Stimulated activated naive CD8-positive, alpha-beta T cell treated with anti-CD3 and anti-CD28 coated beads, Interleukin-15, Interleukin-2, amounts not matched to agents 100 ng/mL and 50 ng/mL, for 24 hours (primary cell): ENCODE results near the gene ELOVL3.
"Not testable (repeated sequence)": the region's sequence is repeated elsewhere in the genome, so short reads cannot be mapped to it uniquely, and the experiment has no call there.

Experiments used
- H3K27ac Mint-ChIP-seq: one replicate; pipeline ENCODE4 v1.8.0; 2021; ENCODE audit warnings: mild to moderate bottlenecking, mixed read lengths
- H3K27me3 Mint-ChIP-seq: one replicate; pipeline ENCODE4 v1.8.0; 2021; ENCODE audit warnings: mixed read lengths
- H3K36me3 Mint-ChIP-seq: one replicate; pipeline ENCODE4 v1.8.0; 2021; ENCODE audit warnings: low read depth, mixed read lengths
- H3K4me1 Mint-ChIP-seq: one replicate; pipeline ENCODE4 v1.8.0; 2021; ENCODE audit warnings: low read depth, mixed read lengths
- H3K4me3 Mint-ChIP-seq: one replicate; pipeline ENCODE4 v1.8.0; 2021; ENCODE audit warnings: mild to moderate bottlenecking, mixed read lengths
- H3K9me3 Mint-ChIP-seq: one replicate; pipeline ENCODE4 v1.8.0; 2021; ENCODE audit warnings: mixed read lengths

Gene ELOVL3, protein sequence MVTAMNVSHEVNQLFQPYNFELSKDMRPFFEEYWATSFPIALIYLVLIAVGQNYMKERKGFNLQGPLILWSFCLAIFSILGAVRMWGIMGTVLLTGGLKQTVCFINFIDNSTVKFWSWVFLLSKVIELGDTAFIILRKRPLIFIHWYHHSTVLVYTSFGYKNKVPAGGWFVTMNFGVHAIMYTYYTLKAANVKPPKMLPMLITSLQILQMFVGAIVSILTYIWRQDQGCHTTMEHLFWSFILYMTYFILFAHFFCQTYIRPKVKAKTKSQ

DNA sequence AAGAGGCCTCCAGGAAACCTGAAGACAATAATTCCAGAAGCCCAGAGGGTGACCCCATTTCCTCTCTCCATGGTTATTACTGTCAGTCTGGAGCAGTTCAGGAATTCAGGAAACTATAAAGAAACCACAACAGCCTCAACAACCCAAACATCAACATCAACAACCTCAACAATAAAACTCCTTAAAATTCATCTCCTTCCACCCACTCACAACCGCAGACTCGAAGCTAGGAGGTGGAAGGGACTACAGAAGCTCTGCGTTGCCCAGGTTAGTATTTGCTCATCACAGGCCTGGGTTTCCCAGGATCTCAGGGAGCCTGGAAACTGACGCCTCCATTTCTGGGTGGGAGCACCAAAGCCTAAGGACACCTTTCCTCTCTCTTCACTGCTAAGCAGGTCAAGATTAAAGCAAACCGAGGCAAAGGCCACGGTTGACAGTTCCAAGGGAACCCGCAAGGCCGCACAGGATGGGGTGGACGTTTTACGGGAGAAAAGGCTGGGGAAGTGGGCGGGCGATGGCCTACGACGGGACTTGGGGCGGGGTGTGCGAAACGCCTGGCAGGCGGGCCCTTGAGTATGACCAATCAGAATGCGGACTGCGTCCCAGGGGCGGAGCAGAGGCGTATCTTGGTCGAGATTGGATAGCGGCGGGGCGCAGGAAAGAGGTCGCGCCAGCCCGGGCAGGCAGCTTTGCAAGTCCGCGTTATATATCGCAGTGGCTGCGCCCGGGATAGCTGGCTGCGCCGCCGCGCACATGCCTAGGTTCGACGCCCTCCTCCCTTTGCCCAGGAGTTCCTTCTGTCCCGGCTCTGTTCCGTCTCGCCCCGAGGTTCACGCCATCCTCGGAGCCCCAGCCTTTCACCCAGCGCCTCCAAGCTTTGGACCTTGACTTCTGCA, at the start of gene ELOVL3:
ELOVL3 (plus strand) TSS at position 654 of the 896 bp plus-strand sequence. CDS start 250 bp downstream, outside the sequence.
- Mint-ChIP-seq H3K4me1 (peaks cover 27% of the 10 kb centered on the region), H3K27me3 (peaks cover 58% of the 10 kb centered on the region), H3K36me3 (no peaks in the 10 kb centered on the region), H3K4me3 (peak within 1 kb of the TSS; percentile 47), H3K27ac (no peak within 1 kb of the TSS), H3K9me3 (no peaks in the 10 kb centered on the region)

DNA sequence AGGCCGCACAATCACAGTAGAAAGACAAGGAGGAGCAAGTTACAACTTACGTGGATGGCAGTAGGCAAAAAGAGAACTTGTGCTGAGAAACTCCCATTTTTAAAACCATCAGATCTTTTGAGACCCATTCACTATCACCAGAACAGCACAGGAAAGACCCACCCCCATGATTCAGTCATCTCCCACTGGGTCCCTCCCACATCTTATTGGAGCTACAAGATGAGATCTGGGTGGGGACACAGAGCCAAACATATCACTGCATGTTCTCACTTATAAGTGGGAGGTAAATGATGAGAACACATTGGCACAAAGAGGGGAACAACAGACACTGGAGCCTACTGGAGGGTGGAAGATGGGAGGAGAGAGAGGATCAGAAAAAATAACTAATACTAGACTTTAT, 41.5 kb upstream of the ELOVL3 start:
- Mint-ChIP-seq H3K9me3 (peaks cover 4% of the 10 kb centered on the region), H3K4me3 (no peak overlapping the region), H3K4me1 (peaks cover 14% of the 10 kb centered on the region), H3K36me3 (no peaks in the 10 kb centered on the region), H3K27ac (no peak overlapping the region), H3K27me3 (peaks cover 4% of the 10 kb centered on the region)

DNA sequence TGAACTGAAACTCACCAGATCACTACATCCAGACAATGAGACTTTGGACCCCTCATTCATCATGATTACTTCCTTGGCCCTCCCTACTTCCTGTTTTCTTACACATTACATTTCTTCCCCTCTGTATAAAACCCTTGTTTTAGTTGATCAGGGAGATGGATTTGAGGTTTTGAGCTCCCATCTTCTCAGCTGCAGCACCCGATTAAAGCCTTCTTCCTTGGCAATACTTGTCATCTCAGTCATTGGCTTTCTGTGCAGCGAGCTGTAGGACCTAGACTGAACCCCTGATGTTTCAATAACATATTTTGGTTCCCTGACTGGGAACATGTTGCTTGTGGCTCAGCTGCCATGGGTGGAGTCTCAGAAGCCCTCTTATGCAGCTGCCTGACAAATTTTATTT, 40.8 kb upstream of the ELOVL3 start:
- Mint-ChIP-seq H3K4me1 (peaks cover 15% of the 10 kb centered on the region), H3K27ac (no peak overlapping the region), H3K36me3 (no peaks in the 10 kb centered on the region), H3K4me3 (no peak overlapping the region), H3K9me3 (peaks cover 4% of the 10 kb centered on the region), H3K27me3 (peaks cover 4% of the 10 kb centered on the region)

DNA sequence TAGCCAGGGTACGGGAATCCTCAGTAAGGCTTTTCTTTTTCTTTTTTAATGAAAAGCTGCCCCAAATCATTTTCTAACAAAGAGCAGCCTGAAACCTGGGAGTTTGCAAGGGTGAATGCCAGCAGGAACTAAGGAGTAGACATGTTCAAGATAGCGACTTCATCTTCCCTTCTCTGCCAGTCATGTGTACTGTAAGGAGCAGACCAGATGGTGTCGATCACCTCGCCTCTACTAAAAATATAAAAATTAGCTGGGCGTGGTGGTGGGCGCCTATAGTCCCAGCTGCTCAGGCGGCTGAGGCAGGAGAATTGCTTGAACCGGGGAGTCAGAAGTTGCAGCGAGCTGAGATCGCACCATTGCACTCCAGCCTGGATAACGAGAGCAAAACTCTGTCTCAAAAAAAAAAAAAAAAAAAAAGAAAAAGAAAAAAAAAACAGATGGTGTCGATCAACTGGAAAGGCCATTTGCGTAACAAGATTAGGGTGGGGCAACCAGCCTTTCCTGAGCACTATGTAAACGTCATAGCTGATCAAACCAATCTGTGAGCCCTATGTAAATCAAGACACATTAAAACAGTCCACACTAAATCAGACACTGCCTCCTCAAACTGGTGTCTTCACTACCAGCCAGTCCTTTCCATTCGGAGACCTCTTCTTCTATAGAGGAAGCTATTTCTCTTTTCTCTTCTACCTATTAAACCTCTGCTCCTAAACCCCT, 40.1 kb upstream of the ELOVL3 start:
- Mint-ChIP-seq H3K27ac (no peak overlapping the region), H3K4me3 (no peak overlapping the region), H3K9me3 (peaks cover 4% of the 10 kb centered on the region), H3K36me3 (no peaks in the 10 kb centered on the region), H3K27me3 (peaks cover under 1% of the 10 kb centered on the region), H3K4me1 (peaks cover 15% of the 10 kb centered on the region)

DNA sequence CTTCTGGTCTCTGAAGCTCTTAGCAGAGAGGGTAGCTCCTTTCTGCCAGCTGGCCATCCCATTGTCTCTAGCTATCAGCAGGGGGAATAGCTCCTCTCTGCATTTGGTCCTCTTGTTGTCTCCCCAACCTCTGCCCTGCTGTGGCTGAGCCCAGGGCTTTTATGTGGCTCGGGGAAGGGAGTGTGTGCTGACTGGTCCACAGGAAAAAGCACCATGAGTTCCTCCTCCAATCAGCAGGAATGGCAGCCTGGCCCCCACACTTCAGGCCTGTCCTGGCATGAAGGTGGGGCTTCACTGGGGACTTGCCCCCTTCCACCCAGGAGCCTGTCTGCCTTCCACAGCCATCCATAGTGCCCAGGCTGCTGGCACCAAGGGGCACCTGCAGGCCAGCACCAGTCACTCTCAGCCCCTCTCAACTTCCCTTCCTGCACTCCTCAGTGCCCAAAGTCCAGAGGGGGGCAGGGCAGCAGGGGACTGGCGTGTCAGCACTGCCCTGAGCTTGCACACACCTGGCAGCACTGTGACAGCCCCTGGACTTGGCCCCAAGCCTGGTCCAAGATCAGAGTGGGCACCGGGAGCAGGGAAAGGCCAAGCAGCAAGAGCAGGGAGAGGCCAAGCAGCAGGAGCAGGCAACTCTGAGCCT, 37.7 kb upstream of the ELOVL3 start:
- Mint-ChIP-seq H3K36me3 (no peaks in the 10 kb centered on the region), H3K27me3 (no peaks in the 10 kb centered on the region), H3K27ac (no peak overlapping the region), H3K9me3 (peaks cover 14% of the 10 kb centered on the region), H3K4me3 (no peak overlapping the region), H3K4me1 (peaks cover 15% of the 10 kb centered on the region)

DNA sequence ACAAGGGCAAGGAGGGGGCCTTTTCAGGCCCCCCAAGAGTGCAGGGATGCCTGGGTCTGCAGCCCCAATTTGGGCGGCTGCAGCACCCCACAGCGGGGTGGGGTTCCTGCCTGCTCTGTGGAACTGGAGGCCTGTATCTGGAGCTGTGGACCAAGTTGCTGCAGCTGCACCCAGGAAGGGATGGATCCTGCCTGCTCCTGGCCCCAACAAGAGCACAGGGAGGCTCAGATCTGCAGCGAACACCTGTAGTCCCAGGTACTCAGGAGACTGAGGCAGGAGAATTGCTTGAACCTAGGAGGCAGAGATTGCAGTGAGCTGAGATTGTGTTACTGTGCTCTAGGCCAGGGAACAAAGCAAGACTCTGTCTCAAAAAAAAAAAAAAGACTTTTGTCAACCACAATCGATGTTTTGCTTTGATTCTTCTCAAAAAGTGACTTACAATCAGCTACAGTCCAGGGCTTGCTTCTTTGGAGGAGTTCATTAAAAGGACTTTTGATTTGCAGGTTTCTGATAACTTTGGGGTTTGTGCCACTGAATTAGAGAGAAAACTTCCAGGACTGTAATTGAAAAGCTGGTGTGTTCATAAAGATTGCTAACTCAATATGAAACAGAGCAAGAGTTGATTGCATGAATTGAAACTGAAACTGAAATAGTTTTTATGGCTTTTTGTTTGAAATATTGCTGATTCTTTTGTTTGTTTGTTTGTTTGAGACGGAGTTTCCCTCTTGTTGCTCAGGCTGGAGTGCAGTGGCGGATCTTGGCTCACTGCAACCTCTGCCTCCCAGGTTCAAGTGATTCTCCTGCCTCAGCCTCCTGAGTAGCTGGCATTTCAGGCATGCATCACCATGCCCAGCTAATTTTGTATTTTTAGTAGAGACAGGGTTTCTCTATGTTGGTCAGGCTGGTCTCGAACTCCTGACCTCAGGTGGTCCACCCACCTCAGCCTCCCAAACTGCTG, 36.9 kb upstream of the ELOVL3 start:
- Mint-ChIP-seq H3K27ac (peak overlapping the region; percentile 33), H3K4me1 (peaks cover 15% of the 10 kb centered on the region), H3K9me3 (peaks cover 14% of the 10 kb centered on the region)
- not testable (repeated sequence) for H3K27me3 Mint-ChIP-seq, H3K36me3 Mint-ChIP-seq, H3K4me3 Mint-ChIP-seq

DNA sequence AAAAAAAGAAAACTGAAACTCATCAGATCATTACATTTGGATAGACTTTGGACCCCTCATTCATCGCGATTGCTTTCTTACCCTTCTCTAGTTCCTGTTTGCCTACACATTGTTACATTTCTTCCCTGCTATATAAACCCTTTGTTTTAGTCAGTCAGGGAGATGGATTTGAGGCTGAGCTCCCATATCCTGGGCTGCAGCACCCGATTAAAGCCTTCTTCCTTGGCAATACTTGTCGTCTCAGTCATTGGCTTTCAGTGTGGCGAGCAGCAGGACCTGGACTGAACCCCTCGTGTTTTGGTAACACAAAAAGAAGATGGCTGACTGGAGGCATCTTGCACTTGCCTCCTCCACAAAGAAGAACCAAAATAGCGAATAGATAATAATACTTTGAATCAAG, 34.1 kb upstream of the ELOVL3 start:
- Mint-ChIP-seq H3K4me1 (peaks cover 19% of the 10 kb centered on the region), H3K9me3 (peaks cover 10% of the 10 kb centered on the region), H3K27ac (no peak overlapping the region), H3K4me3 (no peak overlapping the region), H3K27me3 (no peaks in the 10 kb centered on the region), H3K36me3 (no peaks in the 10 kb centered on the region)

DNA sequence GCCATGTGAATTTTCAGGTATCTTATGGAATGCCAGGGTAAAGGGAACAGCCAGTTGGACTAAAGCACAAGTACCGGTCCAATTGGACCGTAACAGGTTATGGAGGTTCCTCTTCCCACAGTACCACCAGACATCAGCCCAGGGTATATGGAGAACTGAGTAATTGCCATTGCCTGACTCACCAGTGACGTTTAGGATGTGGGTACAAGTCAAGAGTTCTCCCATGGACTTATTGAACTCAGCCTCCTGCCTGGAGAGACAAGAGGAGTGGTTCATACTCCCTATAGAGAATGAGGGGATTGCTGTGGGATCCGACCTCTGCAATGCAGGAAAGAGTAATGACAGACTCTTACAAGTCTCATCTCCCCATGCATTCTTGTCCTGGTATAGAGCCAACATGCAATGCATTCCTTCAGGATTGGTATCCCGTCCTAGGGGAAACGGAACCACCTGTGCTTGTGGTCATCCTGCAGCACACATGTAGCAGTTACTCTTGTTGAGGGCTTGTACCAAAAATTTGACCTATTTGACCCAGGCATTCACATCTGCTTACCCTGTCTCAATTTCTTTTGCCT, 30.7 kb upstream of the ELOVL3 start:
- Mint-ChIP-seq H3K4me3 (no peak overlapping the region), H3K9me3 (peaks cover 10% of the 10 kb centered on the region), H3K4me1 (peaks cover 11% of the 10 kb centered on the region), H3K27ac (no peak overlapping the region), H3K27me3 (peaks cover 5% of the 10 kb centered on the region), H3K36me3 (no peaks in the 10 kb centered on the region)

DNA sequence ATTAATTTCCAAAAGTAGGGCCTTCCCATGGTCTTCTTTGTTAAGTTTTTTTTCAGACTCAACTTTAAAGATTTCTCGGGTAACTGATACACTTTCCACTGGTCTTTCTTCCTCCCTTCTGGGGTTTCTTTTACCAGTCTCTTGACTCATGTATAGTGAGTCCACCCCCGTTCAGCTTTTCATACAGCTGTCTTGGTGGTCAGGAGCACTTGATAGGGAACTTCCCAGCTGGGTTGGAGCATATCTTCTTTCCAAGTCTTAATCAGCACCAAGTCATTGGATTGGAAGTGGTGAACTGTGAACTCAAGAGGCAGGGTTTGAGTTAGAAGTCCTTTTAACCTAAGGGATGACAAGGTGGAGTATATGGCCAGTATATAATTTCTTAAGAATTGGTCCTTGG, 29.2 kb upstream of the ELOVL3 start:
- no peak overlapping the region for H3K4me3 Mint-ChIP-seq
- H3K27me3 Mint-ChIP-seq = peaks cover 5% of the 10 kb centered on the region
- H3K9me3 Mint-ChIP-seq = peaks cover 3% of the 10 kb centered on the region
- no peaks in the 10 kb centered on the region for H3K36me3 Mint-ChIP-seq
- peaks cover 11% of the 10 kb centered on the region for H3K4me1 Mint-ChIP-seq
- peak overlapping the region; percentile 56 for H3K27ac Mint-ChIP-seq

DNA sequence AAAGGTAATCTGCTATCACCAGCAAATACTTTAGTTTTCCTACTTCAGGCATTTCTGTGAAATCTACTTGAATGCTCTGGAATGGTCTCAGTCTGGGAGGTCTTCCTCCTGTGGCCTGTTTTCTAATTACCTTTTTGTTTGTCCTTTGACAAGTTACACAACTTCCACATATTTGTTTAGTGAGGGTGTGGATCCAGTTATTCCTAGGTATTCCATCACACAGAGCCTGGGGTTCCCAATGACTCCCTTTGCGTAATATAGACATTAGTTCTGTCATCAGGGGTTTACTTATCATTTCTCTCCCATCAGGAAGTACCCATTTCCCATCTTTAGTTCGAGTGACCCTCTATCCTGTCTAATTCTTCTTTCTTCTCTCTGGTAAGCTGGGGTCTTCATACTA, 28.1 kb upstream of the ELOVL3 start:
- Mint-ChIP-seq H3K9me3 (no peaks in the 10 kb centered on the region), H3K4me1 (peaks cover 16% of the 10 kb centered on the region), H3K27ac (no peak overlapping the region), H3K4me3 (no peak overlapping the region), H3K27me3 (peaks cover 10% of the 10 kb centered on the region), H3K36me3 (no peaks in the 10 kb centered on the region)

DNA sequence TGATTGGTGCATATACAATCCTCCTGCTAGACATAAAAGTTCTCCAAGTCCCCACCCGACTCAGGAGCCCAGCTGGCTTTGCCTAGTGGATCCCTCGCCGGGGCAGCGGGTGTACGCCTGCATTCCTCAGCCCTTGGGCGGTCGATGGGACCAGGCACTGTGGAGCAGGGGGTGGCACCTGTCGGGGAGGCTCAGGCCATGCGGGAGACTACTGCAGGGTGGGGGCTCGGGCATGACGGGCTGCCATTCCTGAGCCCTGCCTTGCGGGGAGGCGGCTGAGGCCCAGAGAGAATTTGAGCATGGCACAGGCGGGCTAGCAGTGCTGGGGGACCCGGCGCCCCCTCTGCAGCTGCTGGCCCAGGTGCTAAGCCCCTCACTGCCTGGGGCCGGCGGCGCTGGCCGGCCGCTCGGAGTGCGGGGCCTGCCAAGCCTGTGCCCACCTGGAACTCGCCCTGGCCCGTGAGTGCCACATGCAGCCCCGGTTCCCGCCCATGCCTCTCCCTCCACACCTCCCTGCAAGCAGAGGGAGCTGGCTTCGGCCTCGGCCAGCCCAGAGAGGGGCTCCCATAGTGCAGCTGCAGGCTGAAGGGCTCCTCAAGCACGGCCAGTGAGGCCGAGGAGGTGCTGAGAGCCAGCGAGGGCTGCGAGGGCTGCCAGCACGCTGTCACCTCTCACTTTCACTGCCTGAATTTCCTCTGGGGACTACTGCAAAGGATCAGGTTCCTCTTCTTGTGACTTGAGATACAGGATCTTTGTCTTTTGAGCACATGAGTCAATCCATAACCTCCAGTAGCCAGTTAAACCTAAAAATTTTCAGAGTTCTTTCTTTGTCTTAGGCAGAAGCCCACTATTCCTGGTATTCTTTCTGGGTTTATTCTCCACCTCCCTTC, 25.1 kb upstream of the ELOVL3 start:
- Mint-ChIP-seq H3K36me3 (no peaks in the 10 kb centered on the region), H3K9me3 (peaks cover 7% of the 10 kb centered on the region), H3K27me3 (peaks cover 10% of the 10 kb centered on the region), H3K4me3 (no peak overlapping the region), H3K27ac (no peak overlapping the region), H3K4me1 (peaks cover 16% of the 10 kb centered on the region)

DNA sequence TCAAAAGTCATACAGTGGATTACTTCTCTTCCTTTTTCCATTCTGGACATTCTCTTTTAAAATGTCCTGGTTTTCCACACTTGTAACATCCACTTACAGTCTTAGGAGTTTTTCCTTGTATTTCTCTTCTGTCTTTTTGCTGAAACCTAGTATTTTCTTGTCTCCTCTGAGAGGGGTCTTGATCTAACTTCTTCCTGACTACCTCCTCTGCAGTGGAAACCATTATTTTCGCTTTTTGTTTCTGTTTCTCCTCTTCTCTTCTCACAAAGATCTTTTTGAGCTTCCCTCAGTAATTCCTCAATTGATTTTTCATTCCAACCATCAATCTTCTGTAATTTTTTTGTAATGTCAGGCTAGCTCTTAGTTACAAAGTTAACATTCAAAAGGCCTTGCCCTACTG, 23.7 kb upstream of the ELOVL3 start:
- Mint-ChIP-seq H3K9me3 (peaks cover 7% of the 10 kb centered on the region), H3K4me3 (no peak overlapping the region), H3K4me1 (peaks cover 9% of the 10 kb centered on the region), H3K27me3 (peaks cover 10% of the 10 kb centered on the region), H3K36me3 (no peaks in the 10 kb centered on the region), H3K27ac (peak overlapping the region; percentile 50)
